GM21528 (cell line): ENCODE measurements around the gene ENSA.
"Not testable (repeated sequence)": the region's sequence is repeated elsewhere in the genome, so short reads cannot be mapped to it uniquely, and the experiment has no call there.

Experiments used
- ATAC-seq: cut with Tn5 transposase; IDR thresholded peaks from one replicate; pipeline ENCODE4 v1.9.1; 2021; ENCODE audit warnings: mild to moderate bottlenecking, moderate library complexity; ENCODE audit not compliant: unreplicated experiment, low FRiP score

Gene ENSA

GRCh38 chr1:150582371-150582770, 47.0 kb downstream of the ENSA start:
- ATAC-seq = no peak

- ATAC-seq = not testable (repeated sequence)
These were observed 47.5 kb downstream of the ENSA start for GRCh38 chr1:150581962-150582361.

- ATAC-seq = not testable (repeated sequence)
These were observed 48.0 kb downstream of the ENSA start for GRCh38 chr1:150581437-150581836.

- not testable (repeated sequence) for ATAC-seq
These were observed 48.4 kb downstream of the ENSA start for GRCh38 chr1:150580966-150581365.

GRCh38 chr1:150579945-150580642, 49.3 kb downstream of the ENSA start:
- ATAC-seq = no peak

- ATAC-seq = peak; percentile 88
These were observed 50.1 kb downstream of the ENSA start, which contains the start of gene MCL1 for GRCh38 chr1:150579110-150579944. Gene MCL1 (minus strand): TSS chr1:150579610. CDS start chr1:150579530, 80 bp downstream.

- ATAC-seq = peak; percentile 6
These were observed 50.9 kb downstream of the ENSA start for GRCh38 chr1:150578272-150579109.

- no peak for ATAC-seq
These were observed 51.7 kb downstream of the ENSA start for GRCh38 chr1:150577557-150578271.

- no peak for ATAC-seq
These were observed 52.4 kb downstream of the ENSA start for GRCh38 chr1:150576794-150577556.

GRCh38 chr1:150576367-150576711, 53.1 kb downstream of the ENSA start:
- no peak for ATAC-seq

- no peak for ATAC-seq
These were observed 53.7 kb downstream of the ENSA start for GRCh38 chr1:150575518-150576366.

GRCh38 chr1:150575072-150575489, 54.3 kb downstream of the ENSA start:
- no peak for ATAC-seq

GRCh38 chr1:150574260-150575071, 54.9 kb downstream of the ENSA start:
- ATAC-seq = no peak

- ATAC-seq = not testable (repeated sequence)
These were observed 55.8 kb downstream of the ENSA start for GRCh38 chr1:150573648-150574071.

- ATAC-seq = no peak
These were observed 56.3 kb downstream of the ENSA start for GRCh38 chr1:150572918-150573647.
